Neural progenitor cell (in vitro differentiated cells): ENCODE data around the gene OGDH. TPM values are rescaled to one million over a fixed set of nuclear protein-coding genes. Genes with fewer than 3 reads are reported as not detected.

Source experiments
- DNase-seq: peaks from one replicate; pipeline ENCODE4 v3.0.0-alpha.2; 2016; ENCODE audit warnings: low spot score
- H2AFZ ChIP-seq: fragments of 200-600 bp; sonication (generic); replicated peaks from 2 replicates; pipeline ENCODE4 v1.6.1; 2016; ENCODE audit warnings: antibody characterized with exemption
- H3F3A ChIP-seq: fragments of 200-600 bp; sonication (generic); 2 replicates; pipeline ENCODE4 v1.6.1; 2016; ENCODE audit warnings: antibody characterized with exemption, low read depth
- H3K27ac ChIP-seq: fragments of 200-600 bp; sonication (generic); 2 replicates; pipeline ENCODE4 v1.5.1; 2016; ENCODE audit warnings: mild to moderate bottlenecking
- H3K27me3 ChIP-seq: fragments of 200-600 bp; sonication (generic); 2 replicates; pipeline ENCODE4 v1.6.1; 2016; ENCODE audit warnings: mild to moderate bottlenecking, moderate library complexity
- H3K36me3 ChIP-seq: fragments of 200-600 bp; sonication (generic); 2 replicates; pipeline ENCODE4 v1.5.1; 2016
- H3K4me1 ChIP-seq: fragments of 200-600 bp; sonication (generic); 2 replicates; pipeline ENCODE4 v1.6.1; 2016; ENCODE audit warnings: mixed run types
- H3K4me2 ChIP-seq: fragments of 200-600 bp; sonication (generic); 2 replicates; pipeline ENCODE4 v1.6.1; 2016
- H3K4me3 ChIP-seq: fragments of 200-600 bp; sonication (generic); 2 replicates; pipeline ENCODE4 v1.5.1; 2016
- H3K79me2 ChIP-seq: fragments of 200-600 bp; sonication (generic); 2 replicates; pipeline ENCODE4 v1.6.1; 2016; ENCODE audit warnings: low read depth
- H3K9ac ChIP-seq: fragments of 200-600 bp; sonication (generic); 2 replicates; pipeline ENCODE4 v1.6.1; 2016
- H3K9me3 ChIP-seq: fragments of 200-600 bp; sonication (generic); 2 replicates; pipeline ENCODE4 v1.5.1; 2016; ENCODE audit warnings: low read depth
- H4K20me1 ChIP-seq: fragments of 200-600 bp; sonication (generic); 2 replicates; pipeline ENCODE4 v1.6.1; 2016; ENCODE audit warnings: low read depth
- H3K27ac Mint-ChIP-seq: 3 replicates; pipeline ENCODE4 v1.8.0; 2021; ENCODE audit warnings: mixed read lengths
- H3K27me3 Mint-ChIP-seq: 2 replicates; pipeline ENCODE4 v1.8.0; 2022; ENCODE audit warnings: low read depth, mild to moderate bottlenecking, inconsistent platforms, moderate library complexity, mixed read lengths; ENCODE audit not compliant: insufficient read depth
- H3K36me3 Mint-ChIP-seq: 3 replicates; pipeline ENCODE4 v1.8.0; 2021; ENCODE audit warnings: mixed read lengths
- H3K4me1 Mint-ChIP-seq: 3 replicates; pipeline ENCODE4 v1.8.0; 2021; ENCODE audit warnings: mixed read lengths
- H3K4me3 Mint-ChIP-seq: 3 replicates; pipeline ENCODE4 v1.8.0; 2021; ENCODE audit warnings: mild to moderate bottlenecking, moderate library complexity, mixed read lengths
- H3K9me3 Mint-ChIP-seq: 3 replicates; pipeline ENCODE4 v1.8.0; 2020; ENCODE audit warnings: mixed read lengths
- EZH2 ChIP-seq: fragments of 200-600 bp; sonication (generic); IDR thresholded peaks from 2 replicates; pipeline ENCODE4 v1.6.1; 2017; ENCODE audit warnings: antibody characterized with exemption, mild to moderate bottlenecking, moderate library complexity
- EZH2phosphoT487 ChIP-seq: fragments of 200-600 bp; sonication (generic); IDR thresholded peaks from 2 replicates; pipeline ENCODE4 v1.6.1; 2017; ENCODE audit warnings: antibody characterized with exemption
- total RNA-seq: library from RNA; depleted of rRNA; stranded (reverse); fragments of >200 nt; gene quantifications from 2 replicates; pipeline ENCODE4 v1.2.3, GENCODE V29; 2015; ENCODE audit warnings: low replicate concordance
- TF ChIP-seq, protein P1 (sequence below): fragments of 200-600 bp; sonication (generic); IDR thresholded peaks from 2 replicates; pipeline ENCODE4 v1.5.1; 2017; ENCODE audit warnings: antibody characterized with exemption, mild to moderate bottlenecking

The OGDH gene
- total RNA-seq, 1 donor from 2014 or later, result 25.2 TPM

DNA sequence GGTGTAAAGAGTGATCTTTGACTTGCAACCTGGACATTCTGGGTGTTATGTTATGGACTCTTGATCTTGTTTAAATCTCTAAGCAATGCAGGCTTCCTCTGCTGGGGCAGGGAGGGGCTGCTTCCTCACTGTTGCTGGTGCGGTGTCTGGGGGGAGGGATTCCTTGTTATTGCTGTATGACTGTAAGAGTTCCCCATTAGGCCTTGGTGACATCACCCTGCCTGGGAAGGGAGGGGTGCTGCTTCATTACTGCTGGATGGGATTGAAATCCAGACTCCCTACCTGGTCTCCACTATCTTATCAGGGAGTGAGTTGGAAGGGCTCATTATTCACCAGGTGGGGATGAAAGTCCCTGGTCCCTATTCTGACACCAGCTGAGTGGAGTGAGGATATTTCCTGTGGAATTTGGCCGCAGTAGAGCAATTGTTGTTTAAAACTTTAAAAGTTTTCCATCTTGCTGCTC is 8.8 kb downstream of the OGDH start:
- Histone ChIP-seq H3K27ac (no peak overlapping the region), H3F3A (no peaks in the 10 kb centered on the region), H3K27me3 (no peaks in the 10 kb centered on the region), H3K36me3 (no peaks in the 10 kb centered on the region), H2AFZ (no peak overlapping the region), H3K4me2 (no peak overlapping the region), H3K4me1 (no peaks in the 10 kb centered on the region), H3K9me3 (no peaks in the 10 kb centered on the region), H4K20me1 (peaks cover 50% of the 10 kb centered on the region), H3K9ac (no peak overlapping the region), H3K79me2 (peaks cover 99% of the 10 kb centered on the region), H3K4me3 (no peak overlapping the region)
- Mint-ChIP-seq H3K4me1 (peaks cover 12% of the 10 kb centered on the region), H3K27ac (peak overlapping the region; percentile 19), H3K27me3 (peaks cover 4% of the 10 kb centered on the region), H3K4me3 (no peak overlapping the region), H3K36me3 (peaks cover 4% of the 10 kb centered on the region), H3K9me3 (no peaks in the 10 kb centered on the region)
- TF ChIP-seq EZH2, result no peak
- no peak for TF ChIP-seq EZH2phosphoT487
- TF ChIP-seq, protein P1, sequence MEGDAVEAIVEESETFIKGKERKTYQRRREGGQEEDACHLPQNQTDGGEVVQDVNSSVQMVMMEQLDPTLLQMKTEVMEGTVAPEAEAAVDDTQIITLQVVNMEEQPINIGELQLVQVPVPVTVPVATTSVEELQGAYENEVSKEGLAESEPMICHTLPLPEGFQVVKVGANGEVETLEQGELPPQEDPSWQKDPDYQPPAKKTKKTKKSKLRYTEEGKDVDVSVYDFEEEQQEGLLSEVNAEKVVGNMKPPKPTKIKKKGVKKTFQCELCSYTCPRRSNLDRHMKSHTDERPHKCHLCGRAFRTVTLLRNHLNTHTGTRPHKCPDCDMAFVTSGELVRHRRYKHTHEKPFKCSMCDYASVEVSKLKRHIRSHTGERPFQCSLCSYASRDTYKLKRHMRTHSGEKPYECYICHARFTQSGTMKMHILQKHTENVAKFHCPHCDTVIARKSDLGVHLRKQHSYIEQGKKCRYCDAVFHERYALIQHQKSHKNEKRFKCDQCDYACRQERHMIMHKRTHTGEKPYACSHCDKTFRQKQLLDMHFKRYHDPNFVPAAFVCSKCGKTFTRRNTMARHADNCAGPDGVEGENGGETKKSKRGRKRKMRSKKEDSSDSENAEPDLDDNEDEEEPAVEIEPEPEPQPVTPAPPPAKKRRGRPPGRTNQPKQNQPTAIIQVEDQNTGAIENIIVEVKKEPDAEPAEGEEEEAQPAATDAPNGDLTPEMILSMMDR, result no peak
- no peak for DNase-seq

DNA sequence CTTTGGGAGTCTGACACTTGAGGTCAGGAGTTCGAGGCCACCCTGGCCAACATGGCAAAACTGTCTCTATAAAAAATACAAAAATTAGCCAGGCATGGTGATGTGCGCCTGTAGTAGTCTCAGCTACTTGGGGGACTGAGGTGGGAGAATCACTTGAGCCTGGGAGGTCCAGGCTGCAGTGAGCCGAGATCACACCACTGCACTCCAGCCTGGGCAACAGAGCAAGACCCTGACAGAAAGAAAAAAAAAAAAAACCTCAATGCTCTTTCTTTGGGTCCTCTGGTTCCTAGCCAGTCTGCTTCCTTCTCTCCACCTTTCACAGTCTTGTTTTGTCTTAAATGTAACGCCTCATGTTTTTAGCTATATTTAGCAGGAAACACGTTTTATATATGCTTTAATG is 9.4 kb downstream of the OGDH start:
- Histone ChIP-seq H3K4me3 (no peak overlapping the region), H3K4me2 (no peak overlapping the region), H3K79me2 (peaks cover 99% of the 10 kb centered on the region), H3K4me1 (no peaks in the 10 kb centered on the region), H3K27me3 (no peaks in the 10 kb centered on the region), H3K9ac (no peak overlapping the region), H3K36me3 (no peaks in the 10 kb centered on the region), H3K9me3 (no peaks in the 10 kb centered on the region), H3K27ac (no peak overlapping the region), H3F3A (no peaks in the 10 kb centered on the region), H2AFZ (no peak overlapping the region), H4K20me1 (peaks cover 56% of the 10 kb centered on the region)
- no peak overlapping the region for H3K27ac Mint-ChIP-seq
- TF ChIP-seq EZH2phosphoT487 (no peak), EZH2 (no peak)
- TF ChIP-seq, protein P1, result no peak
- H3K36me3 Mint-ChIP-seq, result peaks cover 4% of the 10 kb centered on the region
- peaks cover 12% of the 10 kb centered on the region for H3K4me1 Mint-ChIP-seq
- H3K9me3 Mint-ChIP-seq, result no peaks in the 10 kb centered on the region
- no peak overlapping the region for H3K4me3 Mint-ChIP-seq
- peaks cover 4% of the 10 kb centered on the region for H3K27me3 Mint-ChIP-seq
- DNase-seq, result no peak

DNA sequence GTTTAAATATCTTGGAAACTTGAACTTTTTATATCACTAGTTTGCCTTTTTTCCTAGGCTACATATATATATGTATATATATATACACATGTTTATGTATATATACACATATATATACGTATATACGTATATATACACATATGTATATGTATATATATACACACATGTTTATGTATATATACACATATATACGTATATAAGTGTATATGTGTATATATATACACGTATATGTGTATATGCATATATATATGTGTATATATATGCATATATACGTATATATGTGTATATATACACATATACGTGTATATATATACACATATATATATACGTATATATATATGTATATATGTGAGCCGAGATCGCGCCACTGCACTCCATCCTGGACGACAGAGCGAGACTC is 10.1 kb downstream of the OGDH start:
- Histone ChIP-seq H3K4me2 (no peak overlapping the region), H3K4me3 (no peak overlapping the region), H3K9me3 (no peaks in the 10 kb centered on the region), H3K36me3 (no peaks in the 10 kb centered on the region), H2AFZ (no peak overlapping the region), H4K20me1 (peaks cover 64% of the 10 kb centered on the region), H3K27me3 (no peaks in the 10 kb centered on the region), H3F3A (no peaks in the 10 kb centered on the region), H3K9ac (no peak overlapping the region), H3K27ac (no peak overlapping the region), H3K79me2 (peaks cover 99% of the 10 kb centered on the region), H3K4me1 (no peaks in the 10 kb centered on the region)
- TF ChIP-seq, protein P1, result no peak
- TF ChIP-seq EZH2phosphoT487 (no peak), EZH2 (no peak)
- DNase-seq, result no peak
- H3K9me3 Mint-ChIP-seq, result no peaks in the 10 kb centered on the region
- peaks cover 12% of the 10 kb centered on the region for H3K4me1 Mint-ChIP-seq
- no peak overlapping the region for H3K4me3 Mint-ChIP-seq
- peaks cover 4% of the 10 kb centered on the region for H3K27me3 Mint-ChIP-seq
- H3K27ac Mint-ChIP-seq, result no peak overlapping the region
- peaks cover 4% of the 10 kb centered on the region for H3K36me3 Mint-ChIP-seq
